Tibial nerve (tissue), 4 donors: ENCODE data around the gene GFRA4. TPM values are rescaled to one million over a fixed set of nuclear protein-coding genes. Genes with fewer than 3 reads are reported as not detected.

Experiments used
- DNase-seq, 2 donors: peaks; one replicate each; pipeline ENCODE4 v3.0.0-alpha.2; 2019; ENCODE audit warnings: low spot score in 2 of 2
- H3K27ac ChIP-seq, 4 donors: fragments of 200-600 bp; sonication (generic) in 3 of 4; one replicate each; pipeline ENCODE4 v1.5.1; 2017 to 2019; ENCODE audit warnings: mild to moderate bottlenecking in 1 of 4
- H3K27me3 ChIP-seq, 2 donors: fragments of 200-600 bp; sonication (generic) in 1 of 2; one replicate each; pipeline versions ENCODE4 v1.5.1 to v1.6.0; 2017 to 2019
- H3K36me3 ChIP-seq, 3 donors: fragments of 200-600 bp; sonication (generic); one replicate each; pipeline ENCODE4 v1.5.1; 2018 to 2019
- H3K4me1 ChIP-seq, 4 donors: fragments of 200-600 bp; sonication (generic) in 3 of 4; one replicate each; pipeline ENCODE4 v1.5.1; 2017 to 2019
- H3K4me3 ChIP-seq, 4 donors: fragments of 200-600 bp; sonication (generic) in 3 of 4; one replicate each; pipeline ENCODE4 v1.5.1; 2017 to 2019; ENCODE audit warnings: mild to moderate bottlenecking in 1 of 4, moderate library complexity in 1 of 4
- H3K9me3 ChIP-seq, 4 donors: fragments of 200-600 bp; sonication (generic) in 3 of 4; one replicate each; pipeline ENCODE4 v1.5.1; 2017 to 2019
- CTCF ChIP-seq, 5 experiments: fragments of 200-600 bp in 3 of 5; fragments of 450-650 bp in 2 of 5; sonication (generic) in 3 of 5; IDR thresholded peaks; one replicate each; pipeline ENCODE4 v1.5.1; 2016 to 2019; ENCODE audit warnings: antibody characterized with exemption in 5 of 5, mild to moderate bottlenecking in 3 of 5, moderate library complexity in 2 of 5
- EP300 ChIP-seq, 2 donors: sonication (generic); formaldehyde crosslinking; IDR thresholded peaks; one replicate each; pipeline ENCODE4 v1.6.1; 2017; ENCODE audit warnings: antibody characterized with exemption in 2 of 2, mild to moderate bottlenecking in 1 of 2
- POLR2A ChIP-seq, 2 donors: fragments of 450-650 bp; IDR thresholded peaks; one replicate each; pipeline ENCODE4 v1.6.1; 2017; ENCODE audit warnings: antibody characterized with exemption in 2 of 2, mild to moderate bottlenecking in 2 of 2, moderate library complexity in 2 of 2
- WGBS, 2 donors: methylation state at CpG; one replicate each; pipeline ENCODE4 v1.1.5; 2018; 5-methylcytosine and 5-hydroxymethylcytosine counted together
- total RNA-seq, 4 donors: library from RNA; depleted of rRNA; stranded (reverse); fragments of >200 nt; gene quantifications; one replicate each; pipeline ENCODE4 v1.1.0, GENCODE V29; 2016

The GFRA4 gene
- total RNA-seq, 4 donors from 2014 or later = not detected

- Histone ChIP-seq H3K36me3 (peaks cover 0 to 55% (median 0%) of the 10 kb centered on the region in 3 donors), H3K4me3 (no peak overlapping the region), H3K27me3 (no peaks in the 10 kb centered on the region), H3K4me1 (no peaks in the 10 kb centered on the region), H3K27ac (no peak overlapping the region), H3K9me3 (no peaks in the 10 kb centered on the region)
- no peak for TF ChIP-seq POLR2A (IDR thresholded peaks at IDR 0.05)
- no peak for TF ChIP-seq CTCF (IDR thresholded peaks at IDR 0.05)
- TF ChIP-seq EP300 (IDR thresholded peaks at IDR 0.05) = no peak
- 58 to 81% methylated on average over 5 of the region's 5 CpGs for WGBS, 2 donors
- no peak for DNase-seq
These were observed 31.7 kb downstream of the GFRA4 start for GRCh38 chr20:3631534-3631933.

DNA sequence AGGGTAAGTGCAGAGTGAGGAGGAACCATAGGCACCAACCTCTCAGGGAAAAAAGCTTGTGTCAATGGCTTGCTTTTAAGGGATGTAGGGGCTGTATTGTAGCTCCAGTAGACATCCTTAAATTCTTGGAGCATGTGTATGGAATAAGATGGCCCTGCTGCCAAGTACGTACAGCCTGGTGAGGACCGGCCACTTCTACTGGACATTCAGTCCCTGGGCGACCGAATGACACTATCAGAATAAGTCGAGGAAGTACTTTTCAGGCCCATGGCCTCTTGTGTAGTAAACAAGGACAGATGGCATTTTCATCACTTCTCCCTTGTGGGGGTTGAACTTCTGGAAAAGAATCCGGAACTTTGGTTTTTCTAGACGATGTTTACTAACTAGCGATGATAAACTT lies 32.8 kb downstream of the GFRA4 start:
- Histone ChIP-seq H3K4me3 (no peak overlapping the region), H3K9me3 (no peaks in the 10 kb centered on the region), H3K27me3 (no peaks in the 10 kb centered on the region), H3K27ac (no peak overlapping the region), H3K4me1 (no peaks in the 10 kb centered on the region), H3K36me3 (peaks cover 0 to 64% (median 0%) of the 10 kb centered on the region in 3 donors)
- 83 to 88% methylated on average over 8 of the region's 8 CpGs for WGBS, 2 donors
- TF ChIP-seq EP300 (IDR thresholded peaks at IDR 0.05) = no peak
- no peak for TF ChIP-seq CTCF (IDR thresholded peaks at IDR 0.05)
- no peak for TF ChIP-seq POLR2A (IDR thresholded peaks at IDR 0.05)
- no peak for DNase-seq

DNA sequence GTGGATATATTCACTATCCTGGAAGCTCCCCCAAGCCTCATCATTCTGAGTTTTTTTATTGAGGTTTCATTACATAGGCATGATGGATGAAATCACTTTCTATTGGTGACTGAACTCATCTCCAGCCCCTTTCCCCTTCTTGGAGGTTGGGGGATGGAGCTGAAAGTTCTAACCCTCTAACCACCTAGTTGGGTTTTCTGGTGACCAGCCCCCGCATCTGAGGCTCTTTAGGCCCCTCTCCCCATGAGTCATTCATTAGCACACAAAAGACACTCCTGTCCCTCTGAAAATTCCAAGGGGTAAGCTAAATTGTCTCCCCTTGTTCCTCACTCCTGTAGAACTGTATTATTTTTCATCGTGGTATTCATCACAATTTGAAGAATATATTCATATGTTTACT lies 33.3 kb downstream of the GFRA4 start:
- Histone ChIP-seq H3K9me3 (no peaks in the 10 kb centered on the region), H3K27ac (no peak overlapping the region), H3K4me1 (no peaks in the 10 kb centered on the region), H3K27me3 (no peaks in the 10 kb centered on the region), H3K4me3 (no peak overlapping the region), H3K36me3 (peaks cover 0 to 69% (median 0%) of the 10 kb centered on the region in 3 donors)
- 83 to 90% methylated on average over 2 of the region's 2 CpGs for WGBS, 2 donors
- DNase-seq = no peak
- TF ChIP-seq CTCF (IDR thresholded peaks at IDR 0.05) (no peak), POLR2A (IDR thresholded peaks at IDR 0.05) (no peak), EP300 (IDR thresholded peaks at IDR 0.05) (no peak)

- Histone ChIP-seq H3K4me1 (no peaks in the 10 kb centered on the region), H3K36me3 (peaks cover 0 to 69% (median 0%) of the 10 kb centered on the region in 3 donors), H3K27me3 (no peaks in the 10 kb centered on the region), H3K9me3 (no peaks in the 10 kb centered on the region), H3K4me3 (no peak overlapping the region), H3K27ac (no peak overlapping the region)
- TF ChIP-seq EP300 (IDR thresholded peaks at IDR 0.05) (no peak), CTCF (IDR thresholded peaks at IDR 0.05) (no peak)
- WGBS, 2 donors = 92 to 93% methylated on average over 16 of the region's 16 CpGs
- DNase-seq = no peak
These were observed 34.5 kb downstream of the GFRA4 start for GRCh38 chr20:3628502-3629314.

GRCh38 chr20:3627476-3627875 lies 35.7 kb downstream of the GFRA4 start:
- peaks cover 0 to 69% (median 0%) of the 10 kb centered on the region in 3 donors for H3K36me3 ChIP-seq
- no peak overlapping the region for H3K27ac ChIP-seq
- WGBS, 2 donors = 86 to 88% methylated on average over 2 of the region's 2 CpGs
- no peaks in the 10 kb centered on the region for H3K4me1 ChIP-seq
- no peak overlapping the region for H3K4me3 ChIP-seq
- H3K9me3 ChIP-seq = no peaks in the 10 kb centered on the region
- TF ChIP-seq POLR2A (IDR thresholded peaks at IDR 0.05) = no peak
- TF ChIP-seq EP300 (IDR thresholded peaks at IDR 0.05) = no peak
- no peak for TF ChIP-seq CTCF (IDR thresholded peaks at IDR 0.05)
- no peaks in the 10 kb centered on the region for H3K27me3 ChIP-seq
- DNase-seq = no peak
